NCI-H128 (cell line): ENCODE data around the gene PHRF1.
"Not testable (repeated sequence)": the region's sequence is repeated elsewhere in the genome, so short reads cannot be mapped to it uniquely, and the experiment has no call there.

ENCODE experiments used
- DNase-seq: peaks from one replicate; lab custom pipeline; 2025; ENCODE audit not compliant: unreplicated experiment; lab: John Stamatoyannopoulos, UW

Gene PHRF1

DNA sequence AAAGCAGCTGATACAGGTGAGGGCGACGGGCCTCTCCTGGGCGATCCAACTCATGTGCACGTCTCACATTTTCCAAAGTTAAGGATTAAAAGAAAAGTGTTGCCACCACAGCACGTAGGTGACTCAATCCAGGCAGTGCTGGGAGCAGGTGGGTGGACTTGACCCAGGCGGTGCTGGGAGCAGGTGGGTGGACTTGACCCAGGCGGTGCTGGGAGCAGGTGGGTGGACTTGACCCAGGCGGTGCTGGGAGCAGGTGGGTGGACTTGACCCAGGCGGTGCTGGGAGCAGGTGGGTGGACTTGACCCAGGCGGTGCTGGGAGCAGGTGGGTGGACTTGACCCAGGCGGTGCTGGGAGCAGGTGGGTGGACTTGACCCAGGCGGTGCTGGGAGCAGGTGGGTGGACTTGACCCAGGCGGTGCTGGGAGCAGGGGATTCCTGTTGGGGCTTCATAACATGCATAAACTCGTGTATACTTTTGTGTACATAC is 71.4 kb downstream of the PHRF1 start:
- DNase-seq: not testable (repeated sequence)

DNA sequence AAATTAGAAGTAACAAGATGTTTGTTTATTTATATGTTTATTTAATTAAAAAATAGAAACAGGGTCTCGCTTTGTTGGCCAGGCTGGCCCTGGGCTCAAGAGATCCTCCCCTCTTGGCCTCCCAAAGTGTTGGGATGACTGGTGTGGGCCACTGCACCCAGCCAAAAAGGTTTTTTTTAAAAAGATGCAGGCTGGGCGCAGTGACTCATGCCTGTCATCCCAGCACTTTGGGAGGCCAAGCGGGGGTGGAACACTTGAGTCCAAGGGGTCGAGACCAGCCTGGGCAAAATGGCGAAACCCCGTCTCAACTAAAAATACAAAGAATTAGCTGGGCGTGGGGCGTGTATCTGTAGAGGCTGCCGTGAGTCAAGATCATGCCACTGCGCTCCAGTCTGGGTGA is 74.2 kb downstream of the PHRF1 start:
- no peak for DNase-seq

DNA sequence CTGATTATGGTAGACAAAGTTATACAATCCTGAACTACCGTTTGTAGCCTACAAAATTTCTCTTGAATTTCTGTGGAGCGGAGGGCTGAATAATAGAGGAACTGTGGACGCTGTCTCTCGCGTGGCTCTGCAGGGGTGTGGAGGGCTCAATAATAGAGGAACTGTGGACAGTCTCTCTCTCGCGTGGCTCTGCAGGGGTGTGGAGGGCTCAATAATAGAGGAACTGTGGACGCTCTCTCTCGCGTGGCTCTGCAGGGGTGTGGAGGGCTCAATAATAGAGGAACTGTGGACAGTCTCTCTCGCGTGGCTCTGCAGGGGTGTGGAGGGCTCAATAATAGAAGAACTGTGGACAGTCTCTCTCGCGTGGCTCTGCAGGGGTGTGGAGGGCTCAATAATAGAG is 76.9 kb downstream of the PHRF1 start:
- not testable (repeated sequence) for DNase-seq

DNA sequence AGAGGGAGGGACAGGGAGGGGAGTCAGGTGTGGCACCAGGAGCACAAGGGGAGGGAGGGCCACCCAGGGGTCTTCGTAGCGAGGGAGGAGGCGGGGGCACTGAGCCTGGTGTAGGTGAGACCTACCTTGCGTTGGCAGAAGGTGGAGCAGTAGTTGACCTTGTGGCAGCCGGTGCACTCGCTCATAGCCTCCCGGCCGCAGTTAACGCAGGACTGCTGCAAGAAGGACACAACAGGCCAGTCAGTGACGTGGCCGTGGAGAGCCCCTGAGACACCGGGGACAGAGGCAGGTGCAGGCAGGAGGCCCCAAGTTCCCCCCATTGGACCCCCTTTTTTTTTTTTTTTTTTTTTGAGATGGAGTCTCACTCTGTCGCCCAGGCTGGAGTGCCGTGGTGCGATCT is 77.6 kb downstream of the PHRF1 start:
- no peak for DNase-seq

DNA sequence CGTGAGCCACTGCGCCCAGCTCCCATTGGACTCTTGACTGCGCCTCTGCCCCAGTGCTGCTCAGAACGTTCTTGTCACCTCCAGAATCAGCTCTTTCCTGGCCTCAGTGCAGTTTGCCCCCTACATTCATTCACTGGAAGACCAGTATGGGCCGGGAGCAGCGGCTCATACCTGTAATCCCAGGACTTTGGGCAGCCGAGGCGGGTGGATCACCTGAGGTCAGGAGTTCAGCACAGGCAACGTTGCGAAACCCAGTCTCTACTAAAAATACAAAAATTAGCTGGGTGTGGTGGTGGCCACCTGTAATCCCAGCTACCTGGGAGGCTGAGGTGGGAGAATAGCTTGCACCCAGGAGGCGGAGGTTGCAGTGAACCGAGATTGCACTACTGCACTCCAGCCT is 78.2 kb downstream of the PHRF1 start:
- not testable (repeated sequence) for DNase-seq

DNA sequence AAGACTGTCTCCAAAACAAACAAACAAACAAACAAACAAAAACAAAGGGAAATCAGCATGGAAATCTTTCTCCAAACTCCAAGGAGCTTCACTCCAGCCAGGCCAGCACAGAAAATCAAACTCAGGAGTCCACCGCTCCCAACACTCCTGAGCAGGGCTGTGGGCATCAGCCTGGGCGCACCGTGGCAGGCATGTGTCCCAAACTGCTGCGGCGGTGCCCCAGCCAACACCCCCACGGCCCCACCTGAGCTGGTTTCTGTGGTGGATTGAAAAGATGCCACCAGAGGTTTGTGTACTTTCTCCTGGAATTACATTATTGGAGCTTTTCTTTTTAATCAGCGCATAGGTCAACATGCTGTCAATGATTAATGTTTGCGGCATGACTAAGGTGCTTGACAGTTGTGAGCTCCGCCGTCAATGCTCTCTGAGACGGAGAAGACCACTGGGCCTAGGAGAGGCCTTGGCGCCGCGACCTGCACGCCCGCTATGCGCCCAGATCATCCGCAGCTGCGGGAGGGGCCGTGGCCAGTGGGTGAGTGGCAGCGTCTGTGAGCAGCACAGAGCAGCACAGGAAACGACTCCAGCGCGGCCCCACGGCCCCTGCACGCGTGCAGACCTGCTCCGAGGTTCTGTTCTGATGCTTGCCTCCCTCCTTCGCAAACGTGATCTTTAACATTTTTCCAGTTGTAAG is 78.9 kb downstream of the PHRF1 start:
- no peak for DNase-seq

DNA sequence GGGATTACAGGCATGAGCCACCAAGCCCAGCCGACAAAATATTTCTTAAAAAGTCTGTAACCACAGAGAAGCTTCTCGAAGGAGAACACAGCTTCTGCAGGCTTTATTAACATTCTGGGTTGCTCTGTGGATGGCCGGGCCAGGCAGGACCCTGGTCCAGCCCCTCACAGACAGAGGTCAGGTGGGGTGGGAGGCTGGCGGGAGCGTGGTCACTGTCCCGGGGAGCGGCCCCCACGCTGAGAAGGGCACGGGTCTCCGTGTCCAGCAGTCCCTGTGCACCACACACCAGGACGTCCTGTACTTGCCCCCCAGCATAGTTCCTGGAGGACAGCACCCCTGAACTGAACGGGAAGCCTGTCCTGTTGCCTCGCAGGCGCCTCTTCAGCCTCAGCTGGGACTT is 80.2 kb downstream of the PHRF1 start:
- no peak for DNase-seq

DNA sequence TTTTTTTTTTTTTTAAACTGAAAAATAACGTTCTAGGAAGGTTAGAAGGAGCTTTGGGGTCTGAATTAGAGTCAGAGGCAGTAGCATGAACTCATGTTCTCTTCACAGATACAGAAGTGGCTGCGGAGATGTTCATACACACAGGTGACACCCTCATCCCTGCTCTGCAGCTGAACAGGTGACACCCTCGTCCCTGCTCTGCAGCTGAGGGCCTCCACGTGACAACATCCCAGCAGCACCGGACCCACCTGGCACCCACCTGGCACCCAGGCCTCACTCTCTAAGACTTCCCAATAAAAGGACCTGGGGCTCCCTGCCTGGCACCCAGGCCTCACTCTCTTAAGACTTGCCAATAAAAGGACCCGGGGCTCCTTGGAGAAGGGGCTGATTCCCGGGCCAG is 80.6 kb downstream of the PHRF1 start:
- no peak for DNase-seq

DNA sequence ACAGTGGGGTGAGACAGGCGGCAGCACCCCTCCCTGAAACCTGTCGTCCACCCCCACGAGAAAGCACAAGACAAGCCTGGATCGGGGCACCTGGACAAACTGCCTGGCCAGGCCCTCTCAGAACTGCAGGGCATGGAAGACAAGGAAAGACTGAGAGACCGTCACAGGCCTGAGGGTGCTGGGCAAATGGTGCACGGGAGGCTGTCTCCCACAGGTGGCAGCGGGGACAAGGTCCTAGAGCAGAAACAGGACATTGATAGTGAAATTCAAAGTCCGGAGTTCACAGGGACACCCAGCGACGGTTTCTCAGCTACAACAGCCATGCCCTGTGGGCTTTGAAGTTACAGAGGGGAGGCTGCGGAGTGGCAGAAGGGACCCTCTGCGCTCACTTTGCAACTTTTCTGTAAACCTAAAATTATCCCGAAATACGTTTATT is 81.4 kb downstream of the PHRF1 start:
- no peak for DNase-seq

DNA sequence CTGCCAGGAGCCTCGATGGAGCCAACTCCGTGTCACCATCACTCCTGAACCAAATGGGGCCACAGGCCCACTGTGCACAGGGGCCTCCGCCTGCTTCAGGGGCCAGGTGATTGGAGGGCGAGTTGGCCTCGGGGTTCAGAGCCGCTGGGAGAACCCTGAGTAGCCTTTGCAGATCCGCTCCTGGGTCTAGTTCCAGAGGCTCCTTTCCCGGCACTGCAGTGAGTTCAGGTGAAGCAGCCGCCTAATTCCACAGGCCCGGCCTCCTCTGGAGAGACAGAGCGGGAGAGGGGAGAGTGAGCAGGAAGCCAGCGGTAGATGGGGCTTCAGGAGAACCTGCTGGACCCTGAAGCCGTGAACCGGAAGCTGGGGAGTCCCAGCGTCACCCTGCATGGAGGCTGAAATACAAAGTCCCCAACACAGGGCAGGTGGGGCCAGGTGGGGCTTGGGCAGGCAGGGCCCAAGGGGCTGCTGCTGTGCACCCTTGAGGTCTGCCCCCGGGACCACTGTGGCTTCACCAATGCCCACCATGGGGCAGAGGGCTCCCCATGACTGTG is 83.3 kb downstream of the PHRF1 start:
- DNase-seq: no peak

DNA sequence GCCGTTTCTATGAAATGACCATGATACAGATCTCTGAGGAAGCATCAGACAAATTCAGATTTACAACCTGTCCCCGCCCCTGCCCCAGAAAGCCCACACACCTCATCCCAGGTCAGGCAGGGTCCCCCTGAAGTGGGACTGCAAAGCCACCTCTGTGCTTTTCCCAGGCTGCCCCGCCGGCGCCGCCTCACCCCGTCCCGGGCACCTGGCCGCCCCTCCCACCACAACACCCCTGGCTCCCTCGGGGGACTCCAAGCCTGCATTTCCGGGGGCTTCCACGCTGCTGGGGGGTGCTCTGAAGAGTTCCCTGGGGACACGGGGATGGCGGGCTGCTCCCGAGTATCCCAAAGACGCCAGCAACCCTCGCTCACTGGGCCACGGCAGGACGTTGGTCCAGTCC is 84.0 kb downstream of the PHRF1 start:
- no peak for DNase-seq

DNA sequence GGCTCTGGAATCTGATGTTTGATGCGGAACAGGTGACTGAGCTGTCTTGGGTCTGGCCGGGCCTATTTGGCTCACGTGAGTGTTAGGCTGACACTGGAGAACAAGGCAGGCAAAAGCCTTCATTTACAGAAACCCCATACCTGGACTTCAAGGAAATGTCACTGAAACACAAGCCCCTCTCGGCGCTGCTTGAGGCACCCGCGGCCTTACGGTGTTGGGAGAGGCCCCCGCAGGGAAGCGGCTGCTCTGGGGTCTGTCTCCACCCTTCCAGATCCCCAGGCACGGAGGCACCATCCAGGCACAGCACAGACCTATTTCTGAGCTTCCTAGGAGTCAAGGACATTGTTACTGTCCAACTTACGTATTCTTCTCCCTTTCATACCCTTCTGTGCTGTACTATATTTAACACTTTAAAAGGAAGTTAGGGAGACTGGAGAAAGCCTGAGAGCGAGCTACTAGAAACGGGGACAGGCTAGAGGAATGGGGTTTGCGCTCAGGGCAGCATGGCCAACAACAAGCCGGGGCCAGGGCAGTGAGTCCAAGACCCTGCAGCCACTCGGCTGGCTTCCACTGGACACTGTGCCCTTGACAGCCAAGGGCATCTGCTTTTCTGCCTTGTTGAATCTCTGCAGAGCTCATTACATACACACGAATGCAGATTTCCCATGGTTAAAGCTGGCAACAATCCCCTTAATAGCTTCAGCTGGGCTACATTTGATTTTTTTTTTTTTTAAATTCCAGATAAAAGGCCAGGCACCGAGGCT is 84.6 kb downstream of the PHRF1 start:
- DNase-seq: no peak
